GM18502 (cell line): ENCODE measurements around the gene SCAPER.

ENCODE experiments used
- ATAC-seq: cut with Tn5 transposase; IDR thresholded peaks from one replicate; pipeline ENCODE4 v1.9.1; 2021; ENCODE audit warnings: mild to moderate bottlenecking; ENCODE audit not compliant: unreplicated experiment, poor library complexity

The SCAPER gene, protein sequence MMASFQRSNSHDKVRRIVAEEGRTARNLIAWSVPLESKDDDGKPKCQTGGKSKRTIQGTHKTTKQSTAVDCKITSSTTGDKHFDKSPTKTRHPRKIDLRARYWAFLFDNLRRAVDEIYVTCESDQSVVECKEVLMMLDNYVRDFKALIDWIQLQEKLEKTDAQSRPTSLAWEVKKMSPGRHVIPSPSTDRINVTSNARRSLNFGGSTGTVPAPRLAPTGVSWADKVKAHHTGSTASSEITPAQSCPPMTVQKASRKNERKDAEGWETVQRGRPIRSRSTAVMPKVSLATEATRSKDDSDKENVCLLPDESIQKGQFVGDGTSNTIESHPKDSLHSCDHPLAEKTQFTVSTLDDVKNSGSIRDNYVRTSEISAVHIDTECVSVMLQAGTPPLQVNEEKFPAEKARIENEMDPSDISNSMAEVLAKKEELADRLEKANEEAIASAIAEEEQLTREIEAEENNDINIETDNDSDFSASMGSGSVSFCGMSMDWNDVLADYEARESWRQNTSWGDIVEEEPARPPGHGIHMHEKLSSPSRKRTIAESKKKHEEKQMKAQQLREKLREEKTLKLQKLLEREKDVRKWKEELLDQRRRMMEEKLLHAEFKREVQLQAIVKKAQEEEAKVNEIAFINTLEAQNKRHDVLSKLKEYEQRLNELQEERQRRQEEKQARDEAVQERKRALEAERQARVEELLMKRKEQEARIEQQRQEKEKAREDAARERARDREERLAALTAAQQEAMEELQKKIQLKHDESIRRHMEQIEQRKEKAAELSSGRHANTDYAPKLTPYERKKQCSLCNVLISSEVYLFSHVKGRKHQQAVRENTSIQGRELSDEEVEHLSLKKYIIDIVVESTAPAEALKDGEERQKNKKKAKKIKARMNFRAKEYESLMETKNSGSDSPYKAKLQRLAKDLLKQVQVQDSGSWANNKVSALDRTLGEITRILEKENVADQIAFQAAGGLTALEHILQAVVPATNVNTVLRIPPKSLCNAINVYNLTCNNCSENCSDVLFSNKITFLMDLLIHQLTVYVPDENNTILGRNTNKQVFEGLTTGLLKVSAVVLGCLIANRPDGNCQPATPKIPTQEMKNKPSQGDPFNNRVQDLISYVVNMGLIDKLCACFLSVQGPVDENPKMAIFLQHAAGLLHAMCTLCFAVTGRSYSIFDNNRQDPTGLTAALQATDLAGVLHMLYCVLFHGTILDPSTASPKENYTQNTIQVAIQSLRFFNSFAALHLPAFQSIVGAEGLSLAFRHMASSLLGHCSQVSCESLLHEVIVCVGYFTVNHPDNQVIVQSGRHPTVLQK (N-terminal part only)

DNA sequence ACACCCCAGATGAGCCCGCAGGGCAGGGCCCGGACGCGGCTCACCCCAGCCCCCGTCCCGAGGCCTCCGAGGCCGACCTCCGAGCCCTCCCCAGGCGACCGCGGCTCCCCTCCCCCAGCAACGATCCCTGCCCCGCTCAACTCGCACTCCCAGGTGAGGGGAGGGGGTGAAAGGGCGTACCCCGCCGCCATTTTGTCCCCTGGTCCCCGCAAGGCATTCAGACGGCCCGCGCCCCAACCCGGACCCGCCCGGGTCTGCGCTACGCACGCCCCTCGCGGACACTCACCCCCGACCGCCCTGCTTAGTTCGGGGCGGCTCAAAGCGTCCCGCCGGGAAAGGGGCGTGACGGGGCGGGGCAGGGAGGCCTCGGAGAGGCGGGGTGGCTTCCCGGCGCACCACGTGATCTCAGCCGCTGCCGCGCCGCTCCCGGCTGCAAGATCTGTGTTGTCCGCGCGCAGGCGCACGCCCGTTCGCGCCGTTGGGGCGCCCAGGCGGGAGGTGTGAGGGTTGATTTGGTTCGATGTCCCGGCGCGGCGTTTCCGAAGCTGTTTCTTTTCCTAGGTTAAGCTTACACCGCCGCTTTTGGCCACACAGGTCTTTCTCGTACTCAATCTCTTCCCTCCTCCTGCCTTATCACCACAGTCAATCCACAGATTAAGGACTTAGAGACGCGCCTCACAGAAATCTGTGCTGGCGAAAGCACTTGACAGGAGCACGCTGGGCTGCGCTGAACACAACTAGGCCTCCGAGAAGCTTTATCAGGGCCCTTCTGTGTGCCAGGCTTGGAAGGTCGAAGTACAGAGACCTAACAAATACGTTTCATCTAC lies at the start of gene SCAPER:
TSS of gene SCAPER (minus strand) at position 328 of the 827 bp plus-strand sequence. CDS start 21,523 bp downstream, outside the sequence.
- peak; percentile 90 for ATAC-seq

DNA sequence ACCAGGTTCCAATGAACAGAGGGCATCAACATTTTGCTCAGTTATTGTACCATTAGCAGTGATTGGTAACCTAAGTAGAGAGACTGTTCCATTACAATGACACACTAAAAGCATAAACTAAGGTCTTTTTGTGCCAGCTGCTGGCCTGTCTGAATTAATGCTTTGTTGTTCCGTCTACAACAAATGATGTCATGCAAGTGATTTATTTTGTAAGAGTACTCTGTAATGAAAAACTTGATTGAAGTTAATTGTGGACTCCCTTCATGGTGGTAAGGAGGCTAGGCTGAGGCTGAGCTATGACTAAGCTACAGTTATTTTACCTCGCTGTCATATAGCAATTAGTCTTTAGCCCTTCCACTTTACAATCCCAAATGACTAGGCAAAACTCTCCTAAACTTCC lies 49.6 kb upstream of the SCAPER start:
- ATAC-seq, result no peak

DNA sequence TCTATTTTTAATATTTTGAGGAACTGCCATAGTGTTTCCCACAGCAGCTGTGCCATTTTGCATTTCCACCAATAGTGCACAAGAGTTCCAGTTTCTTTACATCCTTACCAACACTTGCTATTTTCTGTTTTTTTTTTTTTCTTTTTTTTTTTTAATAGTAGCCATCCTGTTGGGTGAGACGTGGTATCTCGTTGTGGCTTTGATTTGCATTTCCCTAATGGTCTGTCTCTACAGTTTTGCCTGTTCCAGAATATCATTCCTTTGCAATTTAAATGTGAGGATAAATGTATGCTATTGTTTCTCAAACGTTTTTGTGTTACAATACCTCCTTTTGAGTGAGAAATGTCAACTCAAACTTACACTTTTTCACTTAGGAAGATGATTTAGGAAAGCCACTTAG lies 48.8 kb upstream of the SCAPER start:
- ATAC-seq, result no peak

DNA sequence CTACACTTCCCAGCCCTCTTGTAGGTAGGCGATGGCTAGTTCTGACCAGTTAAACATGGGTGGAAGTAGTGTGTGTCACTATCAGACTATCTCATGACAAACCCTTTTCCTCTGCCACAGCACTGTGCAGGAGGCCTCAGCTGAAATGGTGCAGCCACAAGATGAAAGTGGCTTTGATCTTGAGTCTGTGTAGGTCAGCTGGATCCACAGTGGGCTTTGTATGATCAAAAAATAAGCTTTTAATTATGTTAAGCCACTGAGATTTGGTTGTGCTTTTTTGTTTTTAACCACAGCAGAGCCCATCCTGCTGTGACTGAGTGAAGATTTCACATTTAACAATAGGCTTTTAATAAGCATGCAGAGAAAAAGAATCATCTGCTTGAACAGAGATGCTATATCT lies 46.1 kb upstream of the SCAPER start:
- ATAC-seq, result no peak

DNA sequence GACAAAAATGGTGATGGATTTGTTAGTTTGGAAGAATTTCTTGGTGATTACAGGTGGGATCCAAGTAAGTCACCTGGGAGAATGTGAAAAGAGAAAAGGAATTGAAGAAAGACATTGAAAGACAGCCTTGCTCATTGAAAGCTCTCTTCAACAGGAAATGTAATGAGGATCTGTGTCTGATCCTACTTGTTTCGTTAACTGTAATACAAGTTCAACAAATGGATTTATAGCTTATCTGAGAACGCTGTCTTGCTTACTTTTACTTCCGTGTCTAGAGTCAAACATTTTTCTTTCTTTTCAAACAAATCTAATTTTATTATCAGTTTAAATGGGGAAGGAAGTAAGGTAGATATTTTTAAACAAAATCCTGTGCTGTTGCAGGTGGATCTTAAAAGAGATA lies 42.3 kb upstream of the SCAPER start:
- no peak for ATAC-seq

DNA sequence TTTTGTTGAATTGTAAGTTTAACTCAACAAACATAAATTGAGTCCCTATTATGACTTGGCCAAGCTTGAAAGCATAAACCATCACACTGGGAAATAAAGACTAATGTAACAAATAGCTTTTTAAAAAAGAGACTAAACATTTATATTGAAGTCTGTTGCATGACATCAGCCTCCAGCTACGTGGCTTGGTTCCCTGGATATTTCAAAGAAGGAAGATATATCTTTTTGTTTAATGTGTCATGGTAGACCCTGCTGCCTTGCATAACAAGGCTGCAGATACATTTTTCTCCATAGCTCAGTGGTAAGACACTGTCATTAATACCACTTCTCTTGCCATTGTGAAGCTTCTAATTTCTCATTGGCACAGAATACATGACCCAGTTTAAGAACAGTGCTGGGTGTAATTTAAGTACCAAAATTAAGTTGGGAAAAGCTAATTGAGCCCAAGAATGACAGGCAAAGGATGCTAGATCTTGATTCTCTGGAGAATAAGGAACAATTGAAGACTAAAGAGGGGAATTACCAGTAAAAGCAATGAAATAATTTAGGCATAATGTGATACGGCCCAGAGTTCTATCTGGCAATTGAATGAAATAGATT lies 40.5 kb upstream of the SCAPER start:
- no peak for ATAC-seq

DNA sequence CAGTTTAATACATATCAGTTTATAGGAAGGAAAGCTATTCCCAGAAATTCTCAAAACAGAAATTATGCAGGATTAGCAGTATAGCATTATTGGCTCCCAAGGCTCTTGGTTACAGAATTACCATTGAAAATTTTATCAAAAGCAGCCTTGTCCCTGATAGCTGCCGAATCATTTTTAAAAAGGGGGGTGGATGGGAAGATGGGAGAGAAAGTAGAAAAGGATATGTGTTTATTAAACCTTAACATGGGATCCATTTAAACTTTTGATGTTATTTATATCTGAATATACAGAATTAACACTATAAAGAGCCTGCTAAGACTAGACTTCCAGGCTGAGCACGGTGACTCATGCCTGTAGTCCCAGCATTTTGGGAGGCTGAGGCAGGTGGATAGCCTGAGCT lies 37.2 kb upstream of the SCAPER start:
- no peak for ATAC-seq

DNA sequence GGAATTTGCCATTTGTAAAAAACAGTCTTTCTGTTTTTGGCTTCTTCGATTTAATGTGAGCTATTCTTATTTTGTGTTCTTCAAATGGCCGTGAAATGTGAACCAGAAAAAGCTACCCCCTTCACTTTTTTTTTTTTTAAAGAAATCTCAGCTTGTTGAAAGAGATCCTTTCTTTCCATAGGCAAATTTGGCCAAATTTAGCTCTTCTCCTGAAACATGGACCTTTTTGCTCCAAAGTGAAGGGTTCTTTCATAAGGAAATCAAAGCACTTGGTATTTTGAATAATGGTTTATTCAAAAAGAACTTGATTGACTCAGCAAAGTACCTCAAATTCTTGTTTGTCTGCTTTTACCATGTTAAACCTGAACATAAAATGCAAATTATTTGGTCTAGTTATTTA lies 36.5 kb upstream of the SCAPER start:
- ATAC-seq, result no peak

DNA sequence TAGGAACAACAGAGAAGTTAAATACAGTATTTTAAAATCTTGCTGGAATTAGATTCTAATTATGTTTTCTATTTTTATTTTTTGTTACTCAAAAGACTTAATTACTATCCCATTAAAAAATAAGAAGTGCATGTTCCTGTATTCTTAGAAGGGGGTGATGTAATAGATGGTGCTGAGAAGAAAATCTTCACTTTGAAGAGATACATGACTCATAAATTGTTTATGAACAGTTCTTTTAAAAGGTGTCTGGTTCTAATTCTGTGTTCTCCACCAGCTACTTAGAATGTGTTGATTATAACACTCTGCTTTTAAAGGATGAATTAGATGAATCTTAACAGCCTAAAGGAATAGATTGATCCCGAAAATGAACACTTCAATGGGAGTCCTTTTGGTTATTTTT lies 34.6 kb upstream of the SCAPER start:
- ATAC-seq, result no peak

DNA sequence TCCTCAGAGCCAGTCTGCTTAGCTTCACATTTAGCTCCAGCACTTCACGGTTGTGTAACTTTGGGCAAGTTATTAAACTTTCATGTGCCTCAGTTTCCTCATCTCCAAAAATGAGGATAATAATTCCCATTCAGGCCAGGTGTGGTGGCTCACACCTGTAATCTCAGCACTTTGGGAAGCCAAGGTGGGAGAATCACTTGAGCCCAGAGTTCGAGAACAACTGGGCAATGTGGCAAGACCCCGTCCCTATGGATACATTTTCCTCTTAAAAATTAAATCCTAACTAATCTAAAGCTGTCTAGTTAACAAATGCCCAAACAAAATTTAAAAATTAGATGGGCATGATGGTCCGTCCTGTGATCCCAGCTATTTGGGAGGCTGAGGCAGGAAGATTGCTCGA lies 33.6 kb upstream of the SCAPER start:
- no peak for ATAC-seq

DNA sequence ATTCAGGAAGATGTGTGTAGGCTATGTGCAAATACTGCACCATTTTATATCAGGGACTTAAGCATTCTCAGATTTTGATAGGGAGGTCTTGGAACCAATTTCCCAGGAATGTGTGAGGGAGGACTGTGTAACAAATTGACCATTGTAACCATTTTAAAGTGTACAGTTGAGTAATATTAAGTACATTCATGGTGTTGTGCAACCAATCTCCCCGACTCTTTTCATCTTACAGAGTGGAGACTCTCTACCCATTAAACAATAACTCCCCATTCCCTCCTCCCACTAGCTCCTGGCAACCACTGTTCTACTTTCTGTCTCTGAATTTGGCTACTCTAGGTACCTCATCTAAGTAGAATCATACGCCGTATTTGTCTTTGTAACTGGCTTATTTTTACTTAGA lies 31.5 kb upstream of the SCAPER start:
- ATAC-seq, result no peak

DNA sequence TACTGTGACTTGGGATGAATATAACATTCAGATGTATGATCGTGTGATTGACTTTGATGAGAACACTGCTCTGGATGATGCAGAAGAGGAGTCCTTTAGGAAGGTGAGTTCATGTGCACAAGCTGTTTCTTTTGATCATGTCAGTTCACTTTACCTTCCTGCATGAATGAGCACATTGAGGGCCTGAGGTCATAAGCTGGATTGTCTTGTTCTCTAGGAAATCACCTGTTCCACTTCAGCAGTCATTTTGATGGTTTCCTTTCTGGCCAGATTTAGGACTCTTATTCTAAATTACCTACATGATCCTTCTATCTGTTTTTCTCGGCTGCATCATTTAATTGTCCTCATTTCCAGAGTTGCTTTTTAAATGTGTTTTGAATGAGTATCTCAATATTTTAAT lies 30.5 kb upstream of the SCAPER start:
- ATAC-seq, result no peak

DNA sequence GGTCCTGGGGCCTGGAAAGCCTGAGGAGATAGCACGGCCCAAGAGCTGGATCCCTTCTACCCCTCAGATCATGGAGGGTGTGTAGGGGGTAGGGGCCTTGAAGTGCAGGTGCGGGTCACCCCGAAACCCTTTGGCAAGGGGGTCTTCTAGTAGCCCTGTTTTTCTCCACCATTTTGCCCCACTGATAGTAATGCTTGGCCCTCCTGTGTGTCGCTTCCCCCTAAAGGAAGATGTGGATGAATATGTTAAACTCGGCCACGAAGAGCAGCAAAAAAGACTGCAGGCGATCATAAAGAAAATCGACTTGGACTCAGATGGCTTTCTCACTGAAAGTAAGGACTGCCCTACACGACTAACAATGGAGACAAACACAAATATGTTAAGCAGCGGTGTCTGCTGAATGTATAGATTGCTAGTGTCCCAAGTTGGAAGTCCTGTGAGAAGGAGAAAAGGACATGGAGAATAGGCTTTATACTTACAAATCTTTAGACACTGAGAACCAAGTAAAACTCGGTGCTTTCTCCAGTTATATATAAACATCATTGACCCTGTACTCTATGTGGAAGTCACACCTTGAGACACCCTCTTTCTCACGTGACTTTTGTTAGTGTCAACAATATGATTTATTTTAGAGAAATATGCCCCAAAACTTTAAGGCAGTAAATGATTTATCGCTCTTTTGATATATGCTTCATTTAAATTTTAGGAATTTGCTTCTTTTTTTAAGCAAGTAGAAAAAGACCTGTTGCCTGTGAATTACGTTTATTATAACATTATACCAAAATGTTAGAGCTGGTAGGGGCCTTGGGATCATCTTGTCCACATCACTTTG lies 27.2 kb upstream of the SCAPER start:
- peak; percentile 7 for ATAC-seq

DNA sequence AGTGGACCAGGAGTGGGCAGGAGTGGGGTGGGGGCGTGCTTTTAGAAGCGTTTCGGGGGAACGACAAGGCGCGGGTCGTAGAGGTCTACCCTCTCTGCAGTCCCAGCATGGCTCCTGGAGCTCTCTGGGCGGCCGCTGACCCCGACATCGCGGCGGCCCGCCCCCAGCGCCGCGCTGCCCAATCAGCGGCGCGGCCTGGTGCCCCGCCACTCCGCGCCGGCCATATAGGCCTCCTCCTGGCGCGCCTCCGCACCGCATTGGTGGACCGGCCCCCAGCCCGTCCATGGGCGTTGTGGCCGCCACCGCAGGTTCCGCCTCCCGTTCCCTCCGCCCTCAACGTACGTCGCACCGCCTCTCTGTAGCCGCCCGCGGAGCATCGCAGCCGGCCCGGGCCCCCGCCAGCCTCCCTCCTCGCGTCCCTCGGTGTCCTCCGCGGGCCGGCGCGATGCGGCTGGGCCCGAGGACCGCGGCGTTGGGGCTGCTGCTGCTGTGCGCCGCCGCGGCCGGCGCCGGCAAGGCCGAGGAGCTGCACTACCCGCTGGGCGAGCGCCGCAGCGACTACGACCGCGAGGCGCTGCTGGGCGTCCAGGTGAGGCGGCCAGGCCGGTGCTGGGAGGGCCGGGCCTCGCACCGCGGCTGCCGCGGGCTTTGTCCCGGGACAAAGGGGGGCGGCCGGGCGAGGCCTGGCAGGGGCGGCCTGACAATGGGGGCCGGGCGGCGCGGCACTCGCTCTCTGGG lies 26.4 kb upstream of the SCAPER start, which contains the start of gene RCN2:
TSS of gene RCN2 (plus strand) at position 353 of the 738 bp plus-strand sequence. CDS start at position 446, 93 bp downstream.
- peak; percentile 98 for ATAC-seq

DNA sequence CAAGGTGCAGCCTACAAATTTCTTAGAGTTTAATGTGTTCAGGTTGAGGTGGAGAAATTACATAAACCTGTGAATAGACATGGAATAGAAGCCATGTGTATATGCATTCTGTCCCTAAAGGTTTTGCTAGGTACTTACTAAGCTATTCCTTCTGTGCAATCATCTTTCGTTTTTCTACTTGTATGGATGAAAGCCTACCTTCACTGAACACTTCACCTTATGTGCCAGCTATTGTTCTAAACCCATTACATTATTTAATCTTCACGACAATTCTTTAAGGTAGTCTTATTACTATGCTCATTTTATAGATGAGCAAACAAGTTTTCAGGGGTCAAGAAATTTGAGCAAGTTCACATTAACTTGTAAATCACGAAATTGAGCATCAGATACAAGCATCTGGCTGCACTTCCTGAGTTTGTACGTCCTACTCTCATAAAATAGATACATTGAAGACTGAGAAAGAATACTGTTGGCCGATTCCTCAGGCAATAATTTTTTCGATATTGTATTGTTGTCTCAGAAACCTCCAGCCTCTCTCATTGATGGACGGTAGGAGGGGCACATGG lies 25.8 kb upstream of the SCAPER start:
- ATAC-seq, result no peak

DNA sequence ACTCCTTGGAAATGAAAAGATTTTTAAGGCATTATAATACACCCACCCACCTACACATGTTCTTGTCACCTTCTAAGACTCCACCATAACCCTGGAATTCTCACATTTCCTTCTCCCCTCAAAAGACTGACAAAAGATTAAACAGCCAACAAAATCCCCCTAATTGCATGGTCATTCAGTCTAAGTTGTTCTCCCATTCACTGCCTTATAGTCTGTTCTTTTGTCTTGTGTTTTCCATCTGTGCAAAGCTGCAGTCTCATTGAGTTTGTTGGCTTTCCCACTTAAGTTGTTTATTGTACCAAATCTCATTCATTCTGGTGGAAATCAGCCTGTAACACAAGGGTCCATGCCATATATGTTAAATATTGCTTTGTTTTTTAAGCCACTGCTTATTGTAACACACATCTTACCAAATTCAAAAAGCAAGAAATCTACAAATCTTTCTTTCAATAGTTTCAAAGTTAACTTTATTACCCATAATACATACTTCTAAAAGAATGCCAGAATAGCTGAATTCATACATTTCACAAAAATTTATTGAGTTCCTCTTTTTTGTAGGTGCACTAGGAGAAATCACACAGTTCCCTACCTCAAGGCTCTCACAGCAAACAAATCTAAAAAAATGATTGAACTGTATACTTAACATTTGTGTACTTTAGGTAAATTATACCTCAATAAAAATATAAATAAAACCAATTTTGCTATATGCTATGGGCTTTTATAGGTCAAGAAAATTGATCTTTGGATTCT lies 24.0 kb upstream of the SCAPER start:
- ATAC-seq, result no peak

DNA sequence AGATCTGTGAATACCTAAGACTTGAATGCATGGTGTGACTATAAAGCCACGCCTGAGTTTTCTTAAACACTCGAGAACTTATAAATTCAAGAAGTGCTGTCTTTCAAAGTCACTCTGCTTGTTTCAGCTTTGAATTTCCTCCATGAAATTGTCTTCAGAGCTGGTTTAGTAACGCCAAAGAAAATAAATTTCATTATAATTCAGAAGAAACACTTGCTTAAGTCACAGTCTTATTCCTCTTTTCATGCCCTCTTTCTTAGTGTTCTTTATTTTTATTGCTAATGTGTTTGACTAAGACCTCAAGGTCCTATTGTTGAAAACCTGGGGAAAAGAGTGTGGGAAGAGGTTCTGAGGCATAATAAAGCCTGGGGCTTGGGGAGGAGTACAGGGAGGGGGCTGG lies 23.1 kb upstream of the SCAPER start:
- ATAC-seq, result no peak
